GM13976 (cell line): ENCODE data around the gene AKAIN1.

ENCODE experiments used
- DNase-seq: peaks from one replicate; pipeline ENCODE4 v3.0.0; 2012; ENCODE audit warnings: low spot score
- in situ Hi-C: fragments of 300-500 bp; cut with MboI; formaldehyde crosslinking; loops from one replicate; pipeline ENCODE4 v1.12.0; 2022; ENCODE audit warnings: low sequenced_read_pairs, mixed read lengths, inconsistent platforms; ENCODE audit not compliant: unreplicated experiment
- TF ChIP-seq, protein P1 (sequence below): IDR thresholded peaks from 2 replicates; pipeline ENCODE4 v1.5.1; 2012; ENCODE audit warnings: borderline replicate concordance, mild to moderate bottlenecking; ENCODE audit not compliant: insufficient read depth; ENCODE audit errors: extremely low read depth, missing control alignments, control extremely low read depth

Gene AKAIN1

DNA sequence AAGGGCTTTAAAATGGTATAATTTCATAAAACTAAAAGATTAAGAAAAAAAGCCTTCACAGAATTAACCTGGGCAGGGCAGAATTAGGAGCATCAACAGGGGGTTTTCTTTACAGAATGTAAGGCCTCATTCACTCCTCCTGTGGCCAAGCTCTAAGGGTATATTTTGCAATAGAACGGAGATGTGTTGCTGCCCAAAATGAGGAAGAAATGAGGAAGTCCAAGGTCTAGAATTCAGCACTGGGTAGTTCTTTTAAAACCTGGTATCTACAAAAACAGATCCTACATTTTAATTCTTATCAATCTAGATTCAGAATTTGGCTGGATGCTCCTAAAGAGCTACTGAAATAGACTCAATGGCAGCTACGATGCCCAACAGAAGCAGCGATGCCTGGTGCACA, 101.8 kb downstream of the AKAIN1 start:
- in situ Hi-C loops: no loop called here
- DNase-seq: no peak
- TF ChIP-seq, protein P1, sequence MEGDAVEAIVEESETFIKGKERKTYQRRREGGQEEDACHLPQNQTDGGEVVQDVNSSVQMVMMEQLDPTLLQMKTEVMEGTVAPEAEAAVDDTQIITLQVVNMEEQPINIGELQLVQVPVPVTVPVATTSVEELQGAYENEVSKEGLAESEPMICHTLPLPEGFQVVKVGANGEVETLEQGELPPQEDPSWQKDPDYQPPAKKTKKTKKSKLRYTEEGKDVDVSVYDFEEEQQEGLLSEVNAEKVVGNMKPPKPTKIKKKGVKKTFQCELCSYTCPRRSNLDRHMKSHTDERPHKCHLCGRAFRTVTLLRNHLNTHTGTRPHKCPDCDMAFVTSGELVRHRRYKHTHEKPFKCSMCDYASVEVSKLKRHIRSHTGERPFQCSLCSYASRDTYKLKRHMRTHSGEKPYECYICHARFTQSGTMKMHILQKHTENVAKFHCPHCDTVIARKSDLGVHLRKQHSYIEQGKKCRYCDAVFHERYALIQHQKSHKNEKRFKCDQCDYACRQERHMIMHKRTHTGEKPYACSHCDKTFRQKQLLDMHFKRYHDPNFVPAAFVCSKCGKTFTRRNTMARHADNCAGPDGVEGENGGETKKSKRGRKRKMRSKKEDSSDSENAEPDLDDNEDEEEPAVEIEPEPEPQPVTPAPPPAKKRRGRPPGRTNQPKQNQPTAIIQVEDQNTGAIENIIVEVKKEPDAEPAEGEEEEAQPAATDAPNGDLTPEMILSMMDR: no peak

- TF ChIP-seq, protein P1: no peak
- in situ Hi-C loops: no loop called here
- no peak for DNase-seq
These were observed 103.2 kb downstream of the AKAIN1 start for GRCh38 chr18:5093902-5094301.
